GM23338 (cell line): ENCODE data around the gene OR10R2. TPM values are rescaled to one million over a fixed set of nuclear protein-coding genes. Genes with fewer than 3 reads are reported as not detected.

Experiments
- ATAC-seq: fragments of 200-7000 bp; cut with Tn5 transposase; 3 replicates; pipeline ENCODE4 v1.9.1; 2020
- DNase-seq: peaks from one replicate; pipeline ENCODE4 v3.0.0-alpha.2; 2015; ENCODE audit warnings: low spot score
- H2AFZ ChIP-seq: fragments of 200-600 bp; sonication (generic); 2 replicates; pipeline ENCODE4 v1.8.0; 2016; ENCODE audit warnings: antibody characterized with exemption, mild to moderate bottlenecking, moderate library complexity
- H3F3A ChIP-seq: fragments of 200-600 bp; sonication (generic); replicated peaks from 2 replicates; pipeline ENCODE4 v1.8.0; 2017; ENCODE audit warnings: antibody characterized with exemption, mixed run types, low read depth
- H3K27ac ChIP-seq: fragments of 200-600 bp; sonication (generic); 2 replicates; pipeline ENCODE4 v1.6.1; 2016; ENCODE audit warnings: low read depth
- H3K27me3 ChIP-seq: fragments of 200-600 bp; sonication (generic); 2 replicates; pipeline ENCODE4 v1.8.0; 2016; ENCODE audit warnings: mild to moderate bottlenecking, mixed run types, moderate library complexity; ENCODE audit not compliant: insufficient read depth
- H3K36me3 ChIP-seq: fragments of 200-600 bp; sonication (generic); 2 replicates; pipeline ENCODE4 v1.8.0; 2016; ENCODE audit warnings: mild to moderate bottlenecking; ENCODE audit not compliant: insufficient read depth
- H3K4me1 ChIP-seq: fragments of 200-600 bp; sonication (generic); 2 replicates; pipeline ENCODE4 v1.8.0; 2016; ENCODE audit warnings: mild to moderate bottlenecking, moderate library complexity; ENCODE audit not compliant: insufficient read depth
- H3K4me2 ChIP-seq: fragments of 200-600 bp; sonication (generic); 2 replicates; pipeline ENCODE4 v1.7.1; 2017; ENCODE audit warnings: mixed run types
- H3K4me3 ChIP-seq: fragments of 200-600 bp; sonication (generic); 2 replicates; pipeline ENCODE4 v1.6.1; 2016; ENCODE audit warnings: mixed run types
- H3K79me2 ChIP-seq: fragments of 200-600 bp; sonication (generic); replicated peaks from 2 replicates; pipeline ENCODE4 v1.8.0; 2017; ENCODE audit warnings: mild to moderate bottlenecking; ENCODE audit not compliant: insufficient read depth
- H3K9me2 ChIP-seq: fragments of 200-600 bp; sonication (generic); 2 replicates; pipeline ENCODE4 v1.8.0; 2017; ENCODE audit not compliant: insufficient read depth
- H4K20me1 ChIP-seq: fragments of 200-600 bp; sonication (generic); replicated peaks from 2 replicates; pipeline ENCODE4 v1.8.0; 2017; ENCODE audit warnings: mild to moderate bottlenecking; ENCODE audit not compliant: insufficient read depth
- H3K27ac Mint-ChIP-seq: 2 replicates; pipeline ENCODE4 v1.8.0; 2020; ENCODE audit warnings: inconsistent platforms, mild to moderate bottlenecking, moderate library complexity, mixed read lengths
- H3K27me3 Mint-ChIP-seq: 3 replicates; pipeline ENCODE4 v1.8.0; 2022; ENCODE audit warnings: low read depth, mild to moderate bottlenecking, moderate library complexity, mixed read lengths, inconsistent platforms; ENCODE audit not compliant: insufficient read depth, poor library complexity
- H3K36me3 Mint-ChIP-seq: 3 replicates; pipeline ENCODE4 v1.8.0; 2021; ENCODE audit warnings: low read depth, mild to moderate bottlenecking, inconsistent platforms, moderate library complexity, mixed read lengths
- H3K4me1 Mint-ChIP-seq: 3 replicates; pipeline ENCODE4 v1.8.0; 2020; ENCODE audit warnings: mild to moderate bottlenecking, inconsistent platforms, mixed read lengths
- H3K4me3 Mint-ChIP-seq: 3 replicates; pipeline ENCODE4 v1.8.0; 2021; ENCODE audit warnings: moderate library complexity, mild to moderate bottlenecking, inconsistent platforms, mixed read lengths
- H3K9me3 Mint-ChIP-seq: 3 replicates; pipeline ENCODE4 v1.8.0; 2020; ENCODE audit warnings: moderate library complexity, mild to moderate bottlenecking, inconsistent platforms, mixed read lengths
- CTCF ChIP-seq, 2 experiments: fragments of 200-600 bp in 1 of 2; sonication (generic) in 1 of 2; conservative IDR thresholded peaks; 2 replicates each; pipeline versions ENCODE4 v1.5.1 to v1.6.1; 2016 to 2017; ENCODE audit warnings: antibody characterized with exemption in 2 of 2, low read depth in 2 of 2, mild to moderate bottlenecking in 2 of 2, moderate library complexity in 1 of 2
- ETS1 ChIP-seq: IDR thresholded peaks from 2 replicates; pipeline ENCODE4 v1.6.1; 2016; ENCODE audit warnings: antibody characterized with exemption
- EZH2 ChIP-seq: fragments of 200-600 bp; sonication (generic); IDR thresholded peaks from one replicate; pipeline ENCODE4 v1.8.0; 2017; ENCODE audit warnings: antibody characterized with exemption, mild to moderate bottlenecking, low read depth; ENCODE audit not compliant: unreplicated experiment
- JUNB ChIP-seq: IDR thresholded peaks from one replicate; pipeline ENCODE4 v1.6.1; 2016; ENCODE audit warnings: antibody characterized with exemption; ENCODE audit not compliant: unreplicated experiment
- NANOG ChIP-seq: IDR thresholded peaks from 2 replicates; pipeline ENCODE4 v1.6.1; 2016; ENCODE audit warnings: antibody characterized with exemption, borderline replicate concordance
- POLR2AphosphoS5 ChIP-seq: IDR thresholded peaks from 2 replicates; pipeline ENCODE4 v1.6.1; 2016; ENCODE audit warnings: antibody characterized with exemption, low read depth
- ZNF114 ChIP-seq: fragments of 250-450 bp; sonication (Bioruptor Pico); IDR thresholded peaks from 2 replicates; pipeline ENCODE4 v1.5.0; 2020; ENCODE audit warnings: mild to moderate bottlenecking, moderate library complexity
- ZNF331 ChIP-seq: fragments of 250-450 bp; sonication (Bioruptor Pico); IDR thresholded peaks from 2 replicates; pipeline ENCODE4 v1.5.0; 2020; ENCODE audit warnings: low read depth, mild to moderate bottlenecking, moderate library complexity
- ZNF462 ChIP-seq: fragments of 250-450 bp; sonication (Bioruptor Pico); IDR thresholded peaks from 2 replicates; pipeline ENCODE4 v1.5.0; 2020; ENCODE audit warnings: mild to moderate bottlenecking, moderate library complexity
- polyA plus RNA-seq: library from polyadenylated mRNA; unstranded; fragments of >200 nt; fragmentation: Nextera tagmentation; extraction: Ambion mirVana; gene quantifications from 2 replicates; pipeline ENCODE4 v1.2.1, GENCODE V29; 2016
- total RNA-seq: library from RNA; depleted of rRNA; stranded (reverse); fragments of >200 nt; shearing (Covaris generic); gene quantifications from 2 replicates; pipeline ENCODE4 v1.2.3, GENCODE V29; 2014

OR10R2 gene
- total and polyA plus RNA-seq, 2 experiments from 2014 or later: not detected

GRCh38 chr1:158445376-158445775, 26.6 kb upstream of the OR10R2 start:
- H3K36me3 ChIP-seq: no peaks in the 10 kb centered on the region
- 0 out of 2 replicates have a peak, but pooled peaks cover 6% of the 10 kb centered on the region for H3K9me2 ChIP-seq
- no peak for ATAC-seq
- Mint-ChIP-seq H3K27me3 (no peaks in the 10 kb centered on the region), H3K27ac (no peak overlapping the region), H3K4me1 (no peaks in the 10 kb centered on the region), H3K9me3 (no peaks in the 10 kb centered on the region), H3K36me3 (no peaks in the 10 kb centered on the region), H3K4me3 (no peak overlapping the region)
- no peak overlapping the region for H3K27ac ChIP-seq
- H3K79me2 ChIP-seq: no peaks in the 10 kb centered on the region
- no peaks in the 10 kb centered on the region for H3F3A ChIP-seq
- no peak overlapping the region for H3K4me2 ChIP-seq
- H3K27me3 ChIP-seq: no peaks in the 10 kb centered on the region
- H3K4me1 ChIP-seq: no peaks in the 10 kb centered on the region
- no peak for TF ChIP-seq CTCF (conservative IDR thresholded peaks at IDR 0.05; ENCODE audit: low read depth in 2 of 2)
- TF ChIP-seq JUNB: no peak
- no peak for TF ChIP-seq ZNF331 (CRISPR knock-in tag)
- no peak for TF ChIP-seq ETS1
- TF ChIP-seq ZNF462 (CRISPR knock-in tag): no peak
- no peak for TF ChIP-seq POLR2AphosphoS5
- no peak for TF ChIP-seq NANOG
- TF ChIP-seq EZH2: no peak
- TF ChIP-seq ZNF114 (CRISPR knock-in tag): no peak
- H3K4me3 ChIP-seq: no peak overlapping the region
- no peak overlapping the region for H2AFZ ChIP-seq
- no peaks in the 10 kb centered on the region for H4K20me1 ChIP-seq
- DNase-seq: no peak
